ENCODE results near the gene ABCC4.

- TF ChIP-seq CTCF (IDR thresholded peaks at IDR 0.05) (no peak), POLR2A (IDR thresholded peaks at IDR 0.05) (no peak)
Measured at GRCh38 chr13:95327190-95327589, 25.9 kb upstream of the ABCC4 start.
